ENCODE results near the gene MAP1LC3A. TPM values are rescaled to one million over a fixed set of nuclear protein-coding genes. Genes with fewer than 3 reads are reported as not detected.

The MAP1LC3A gene
- total and polyA plus RNA-seq, 4 donors: 4.9 to 38.8 (median 12.7) TPM

GRCh38 chr20:34531608-34532265, 26.8 kb upstream of the MAP1LC3A start:
- Histone ChIP-seq H3K9me3 (ENCODE audit: control insufficient read depth in 4 of 4, low read length in 3 of 4) (no peaks in the 10 kb centered on the region), H3K9ac (ENCODE audit: low read depth in 1 of 2, low read length in 2 of 2) (no peak overlapping the region), H3K4me3 (ENCODE audit: low read depth in 1 of 3, low read length in 3 of 3) (no peak overlapping the region), H3K27me3 (ENCODE audit: control insufficient read depth in 4 of 4, insufficient read depth in 4 of 4, low read length in 3 of 4) (no peaks in the 10 kb centered on the region), H3K27ac (ENCODE audit: low read depth in 1 of 2, low read length in 2 of 2) (no peak overlapping the region), H3K4me1 (ENCODE audit: control insufficient read depth in 4 of 4, insufficient read depth in 4 of 4, low read length in 3 of 4) (peaks cover 0 to 4% (median 2%) of the 10 kb centered on the region in 4 donors), H3K36me3 (ENCODE audit: control insufficient read depth in 4 of 4, insufficient read depth in 3 of 4, low read depth in 1 of 4, low read length in 3 of 4) (peaks cover 10 to 53% (median 41%) of the 10 kb centered on the region in 4 donors)
- WGBS: 92% methylated on average over 8 of the region's 8 CpGs
- TF ChIP-seq SP1 (IDR thresholded peaks at IDR 0.05) (no peak), TAF1 (conservative IDR thresholded peaks at IDR 0.05) (no peak), JUND (IDR thresholded peaks at IDR 0.05) (no peak), HNF4G (IDR thresholded peaks at IDR 0.05) (no peak), ZBTB33 (IDR thresholded peaks at IDR 0.05) (no peak), NR2F2 (IDR thresholded peaks at IDR 0.05) (no peak), EGR1 (IDR thresholded peaks at IDR 0.05; ENCODE audit: low read depth in 2 of 2) (no peak), RAD21 (IDR thresholded peaks at IDR 0.05) (no peak)
- TF ChIP-seq, protein P1, sequence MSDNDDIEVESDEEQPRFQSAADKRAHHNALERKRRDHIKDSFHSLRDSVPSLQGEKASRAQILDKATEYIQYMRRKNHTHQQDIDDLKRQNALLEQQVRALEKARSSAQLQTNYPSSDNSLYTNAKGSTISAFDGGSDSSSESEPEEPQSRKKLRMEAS (IDR thresholded peaks at IDR 0.05): no peak
- TF ChIP-seq, protein P2, sequence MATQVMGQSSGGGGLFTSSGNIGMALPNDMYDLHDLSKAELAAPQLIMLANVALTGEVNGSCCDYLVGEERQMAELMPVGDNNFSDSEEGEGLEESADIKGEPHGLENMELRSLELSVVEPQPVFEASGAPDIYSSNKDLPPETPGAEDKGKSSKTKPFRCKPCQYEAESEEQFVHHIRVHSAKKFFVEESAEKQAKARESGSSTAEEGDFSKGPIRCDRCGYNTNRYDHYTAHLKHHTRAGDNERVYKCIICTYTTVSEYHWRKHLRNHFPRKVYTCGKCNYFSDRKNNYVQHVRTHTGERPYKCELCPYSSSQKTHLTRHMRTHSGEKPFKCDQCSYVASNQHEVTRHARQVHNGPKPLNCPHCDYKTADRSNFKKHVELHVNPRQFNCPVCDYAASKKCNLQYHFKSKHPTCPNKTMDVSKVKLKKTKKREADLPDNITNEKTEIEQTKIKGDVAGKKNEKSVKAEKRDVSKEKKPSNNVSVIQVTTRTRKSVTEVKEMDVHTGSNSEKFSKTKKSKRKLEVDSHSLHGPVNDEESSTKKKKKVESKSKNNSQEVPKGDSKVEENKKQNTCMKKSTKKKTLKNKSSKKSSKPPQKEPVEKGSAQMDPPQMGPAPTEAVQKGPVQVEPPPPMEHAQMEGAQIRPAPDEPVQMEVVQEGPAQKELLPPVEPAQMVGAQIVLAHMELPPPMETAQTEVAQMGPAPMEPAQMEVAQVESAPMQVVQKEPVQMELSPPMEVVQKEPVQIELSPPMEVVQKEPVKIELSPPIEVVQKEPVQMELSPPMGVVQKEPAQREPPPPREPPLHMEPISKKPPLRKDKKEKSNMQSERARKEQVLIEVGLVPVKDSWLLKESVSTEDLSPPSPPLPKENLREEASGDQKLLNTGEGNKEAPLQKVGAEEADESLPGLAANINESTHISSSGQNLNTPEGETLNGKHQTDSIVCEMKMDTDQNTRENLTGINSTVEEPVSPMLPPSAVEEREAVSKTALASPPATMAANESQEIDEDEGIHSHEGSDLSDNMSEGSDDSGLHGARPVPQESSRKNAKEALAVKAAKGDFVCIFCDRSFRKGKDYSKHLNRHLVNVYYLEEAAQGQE (IDR thresholded peaks at IDR 0.05): no peak
- DNase-seq (ENCODE audit: low spot score): no peak

DNA sequence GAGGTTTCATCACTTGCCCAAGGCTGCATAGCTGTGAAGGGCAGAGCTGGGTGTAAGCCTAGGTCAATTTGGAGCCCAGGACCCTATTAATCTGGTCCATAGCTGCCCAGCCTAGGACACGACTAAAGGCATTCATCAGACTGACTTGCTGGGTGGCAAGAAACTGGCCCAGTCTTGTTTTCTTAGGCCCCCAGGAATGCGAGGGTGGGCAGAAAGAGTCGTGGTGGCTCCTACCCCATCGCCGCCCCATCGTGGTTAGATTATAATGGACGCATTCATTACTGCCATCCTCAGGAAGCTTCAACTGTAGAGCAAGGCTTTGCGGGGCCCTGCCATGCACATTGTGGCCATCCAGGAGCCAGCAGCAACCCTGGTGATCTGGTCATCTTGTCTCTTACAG, 26.2 kb upstream of the MAP1LC3A start:
- 96% methylated on average over 8 of the region's 8 CpGs for whole genome bisulfite sequencing
- H3K4me1 ChIP-seq (ENCODE audit: control insufficient read depth in 4 of 4, insufficient read depth in 4 of 4, low read length in 3 of 4): peaks cover 0 to 4% (median 0%) of the 10 kb centered on the region in 4 donors
- TF ChIP-seq CTCF (IDR thresholded peaks at IDR 0.05; ENCODE audit: low read depth, low read length, missing input control): no peak
- TF ChIP-seq JUND (IDR thresholded peaks at IDR 0.05): no peak
- TF ChIP-seq NR2F2 (IDR thresholded peaks at IDR 0.05): no peak
- no peak for TF ChIP-seq YY1 (IDR thresholded peaks at IDR 0.05)
- TF ChIP-seq, protein P1 (IDR thresholded peaks at IDR 0.05): no peak
- no peak for TF ChIP-seq EGR1 (IDR thresholded peaks at IDR 0.05; ENCODE audit: low read depth in 2 of 2)
- no peak for TF ChIP-seq FOXA1 (IDR thresholded peaks at IDR 0.05)
- TF ChIP-seq, protein P3, sequence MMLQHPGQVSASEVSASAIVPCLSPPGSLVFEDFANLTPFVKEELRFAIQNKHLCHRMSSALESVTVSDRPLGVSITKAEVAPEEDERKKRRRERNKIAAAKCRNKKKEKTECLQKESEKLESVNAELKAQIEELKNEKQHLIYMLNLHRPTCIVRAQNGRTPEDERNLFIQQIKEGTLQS (IDR thresholded peaks at IDR 0.05): no peak
- TF ChIP-seq, protein P2 (IDR thresholded peaks at IDR 0.05): no peak
- no peak for TF ChIP-seq ZBTB33 (IDR thresholded peaks at IDR 0.05)
- H3K4me3 ChIP-seq (ENCODE audit: low read depth in 1 of 3, low read length in 3 of 3): no peak overlapping the region
- no peak overlapping the region for H3K9ac ChIP-seq (ENCODE audit: low read depth in 1 of 2, low read length in 2 of 2)
- DNase-seq (ENCODE audit: low spot score): no peak
- H3K36me3 ChIP-seq (ENCODE audit: control insufficient read depth in 4 of 4, insufficient read depth in 3 of 4, low read depth in 1 of 4, low read length in 3 of 4): peaks cover 11 to 52% (median 38%) of the 10 kb centered on the region in 4 donors
- H3K9me3 ChIP-seq (ENCODE audit: control insufficient read depth in 4 of 4, low read length in 3 of 4): no peaks in the 10 kb centered on the region
- H3K27me3 ChIP-seq (ENCODE audit: control insufficient read depth in 4 of 4, insufficient read depth in 4 of 4, low read length in 3 of 4): no peaks in the 10 kb centered on the region
- no peak overlapping the region for H3K27ac ChIP-seq (ENCODE audit: low read depth in 1 of 2, low read length in 2 of 2)

All from liver (tissue), 9 donors.